Measurements from ENCODE around the gene SRGAP1.

Gene SRGAP1

GRCh38 chr12:63893170-63893569, 48.7 kb downstream of the SRGAP1 start:
- no peaks in the 10 kb centered on the region for H3K4me1 ChIP-seq (ENCODE audit: control insufficient read depth, insufficient read depth, low read length)
- TF ChIP-seq ZNF658 (tag by site-specific recombination; IDR thresholded peaks at IDR 0.05): no peak
- no peak for TF ChIP-seq ZNF354C (tag by site-specific recombination; IDR thresholded peaks at IDR 0.05; ENCODE audit: borderline replicate concordance, low read depth)
- no peak for TF ChIP-seq ZNF157 (tag by site-specific recombination; IDR thresholded peaks at IDR 0.05)
- no peak for TF ChIP-seq ZNF2 (tag by site-specific recombination; IDR thresholded peaks at IDR 0.05)
- no peak for TF ChIP-seq ZNF48 (tag by site-specific recombination; IDR thresholded peaks at IDR 0.05)
- POLR2A ChIA-PET: no interaction called here

GRCh38 chr12:63894132-63894531, 49.6 kb downstream of the SRGAP1 start:
- Histone ChIP-seq H3K36me3 (ENCODE audit: control insufficient read depth in 2 of 2, insufficient read depth in 1 of 2, low read length in 2 of 2) (no peaks in the 10 kb centered on the region), H3K9me3 (ENCODE audit: control insufficient read depth, insufficient read depth, low read depth, low read length) (no peaks in the 10 kb centered on the region), H3K4me1 (ENCODE audit: control insufficient read depth, insufficient read depth, low read length) (no peaks in the 10 kb centered on the region), H3K27ac (ENCODE audit: extremely low read depth, low read depth, low read length) (no peak overlapping the region), H3K4me3 (ENCODE audit: low read depth, low read length) (no peak overlapping the region)
- ChIA-PET CTCF (no interaction called here), POLR2A (no interaction called here)
- TF ChIP-seq KLF8 (tag by site-specific recombination; IDR thresholded peaks at IDR 0.05): no peak
- no peak for TF ChIP-seq ZNF518A (tag by site-specific recombination; conservative IDR thresholded peaks at IDR 0.05; ENCODE audit: low read depth)
- no peak for TF ChIP-seq ZSCAN5A (tag by site-specific recombination; IDR thresholded peaks at IDR 0.05)
- TF ChIP-seq ZNF155 (tag by site-specific recombination; IDR thresholded peaks at IDR 0.05): no peak
- TF ChIP-seq ZXDB (tag by site-specific recombination; IDR thresholded peaks at IDR 0.05): no peak
- no peak for TF ChIP-seq ZNF610 (tag by site-specific recombination; IDR thresholded peaks at IDR 0.05; ENCODE audit: borderline replicate concordance)
- TF ChIP-seq ZNF19 (tag by site-specific recombination; IDR thresholded peaks at IDR 0.05; ENCODE audit: low read depth): no peak
- TF ChIP-seq ZNF76 (tag by site-specific recombination; IDR thresholded peaks at IDR 0.05; ENCODE audit: borderline replicate concordance, low read depth): no peak
- TF ChIP-seq, protein P1, sequence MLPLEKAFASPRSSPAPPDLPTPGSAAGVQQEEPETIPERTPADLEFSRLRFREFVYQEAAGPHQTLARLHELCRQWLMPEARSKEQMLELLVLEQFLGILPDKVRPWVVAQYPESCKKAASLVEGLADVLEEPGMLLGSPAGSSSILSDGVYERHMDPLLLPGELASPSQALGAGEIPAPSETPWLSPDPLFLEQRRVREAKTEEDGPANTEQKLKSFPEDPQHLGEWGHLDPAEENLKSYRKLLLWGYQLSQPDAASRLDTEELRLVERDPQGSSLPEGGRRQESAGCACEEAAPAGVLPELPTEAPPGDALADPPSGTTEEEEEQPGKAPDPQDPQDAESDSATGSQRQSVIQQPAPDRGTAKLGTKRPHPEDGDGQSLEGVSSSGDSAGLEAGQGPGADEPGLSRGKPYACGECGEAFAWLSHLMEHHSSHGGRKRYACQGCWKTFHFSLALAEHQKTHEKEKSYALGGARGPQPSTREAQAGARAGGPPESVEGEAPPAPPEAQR (tag by site-specific recombination; IDR thresholded peaks at IDR 0.05): no peak
- TF ChIP-seq ZNF514 (tag by site-specific recombination; IDR thresholded peaks at IDR 0.05): no peak
- TF ChIP-seq ZFHX2 (tag by site-specific recombination; conservative IDR thresholded peaks at IDR 0.05): no peak
- no peak for TF ChIP-seq ZNF529 (tag by site-specific recombination; IDR thresholded peaks at IDR 0.05; ENCODE audit: insufficient replicate concordance)
- no peak for TF ChIP-seq ZNF621 (tag by site-specific recombination; IDR thresholded peaks at IDR 0.05)
- TF ChIP-seq ZNF280D (tag by site-specific recombination; IDR thresholded peaks at IDR 0.05): no peak

More at GRCh38 chr12:63893170-63893569, 48.7 kb downstream of the SRGAP1 start:
- no peak overlapping the region for H3K27ac ChIP-seq (ENCODE audit: extremely low read depth, low read depth, low read length)
- H3K4me3 ChIP-seq (ENCODE audit: low read depth, low read length): no peak overlapping the region
- CTCF ChIA-PET: no interaction called here
- no peaks in the 10 kb centered on the region for H3K9me3 ChIP-seq (ENCODE audit: control insufficient read depth, insufficient read depth, low read depth, low read length)
- no peaks in the 10 kb centered on the region for H3K36me3 ChIP-seq (ENCODE audit: control insufficient read depth in 2 of 2, insufficient read depth in 1 of 2, low read length in 2 of 2)
